ENCODE measurements around the gene RBM48. TPM values are rescaled to one million over a fixed set of nuclear protein-coding genes. Genes with fewer than 3 reads are reported as not detected.

The RBM48 gene
- total and polyA plus RNA-seq, 2 of the 8 experiments (the other 6 are each of a cell fraction or from before 2014, with no cell fraction given) = 4.3 to 8.6 TPM

DNA sequence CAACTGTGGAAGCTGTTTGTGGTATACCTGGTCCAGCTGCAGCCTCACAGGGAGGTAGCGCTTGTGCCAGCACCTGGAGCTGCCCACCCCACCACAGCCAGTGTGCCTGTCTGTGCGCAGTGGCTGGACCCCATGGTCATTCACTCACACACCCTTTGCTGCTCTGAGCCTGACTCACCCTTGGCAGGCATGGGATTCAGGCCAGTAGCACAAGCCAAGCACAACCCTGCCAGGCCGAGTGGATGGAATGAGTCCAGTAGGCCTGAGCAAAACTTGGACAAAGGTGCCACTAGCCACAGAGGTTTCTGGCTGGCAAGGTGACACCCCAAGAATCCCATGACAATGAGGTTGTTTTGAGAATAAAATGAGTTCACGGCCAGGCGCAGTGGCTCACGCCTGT is 19.0 kb downstream of the RBM48 start (continued):
- TF ChIP-seq, protein P1, sequence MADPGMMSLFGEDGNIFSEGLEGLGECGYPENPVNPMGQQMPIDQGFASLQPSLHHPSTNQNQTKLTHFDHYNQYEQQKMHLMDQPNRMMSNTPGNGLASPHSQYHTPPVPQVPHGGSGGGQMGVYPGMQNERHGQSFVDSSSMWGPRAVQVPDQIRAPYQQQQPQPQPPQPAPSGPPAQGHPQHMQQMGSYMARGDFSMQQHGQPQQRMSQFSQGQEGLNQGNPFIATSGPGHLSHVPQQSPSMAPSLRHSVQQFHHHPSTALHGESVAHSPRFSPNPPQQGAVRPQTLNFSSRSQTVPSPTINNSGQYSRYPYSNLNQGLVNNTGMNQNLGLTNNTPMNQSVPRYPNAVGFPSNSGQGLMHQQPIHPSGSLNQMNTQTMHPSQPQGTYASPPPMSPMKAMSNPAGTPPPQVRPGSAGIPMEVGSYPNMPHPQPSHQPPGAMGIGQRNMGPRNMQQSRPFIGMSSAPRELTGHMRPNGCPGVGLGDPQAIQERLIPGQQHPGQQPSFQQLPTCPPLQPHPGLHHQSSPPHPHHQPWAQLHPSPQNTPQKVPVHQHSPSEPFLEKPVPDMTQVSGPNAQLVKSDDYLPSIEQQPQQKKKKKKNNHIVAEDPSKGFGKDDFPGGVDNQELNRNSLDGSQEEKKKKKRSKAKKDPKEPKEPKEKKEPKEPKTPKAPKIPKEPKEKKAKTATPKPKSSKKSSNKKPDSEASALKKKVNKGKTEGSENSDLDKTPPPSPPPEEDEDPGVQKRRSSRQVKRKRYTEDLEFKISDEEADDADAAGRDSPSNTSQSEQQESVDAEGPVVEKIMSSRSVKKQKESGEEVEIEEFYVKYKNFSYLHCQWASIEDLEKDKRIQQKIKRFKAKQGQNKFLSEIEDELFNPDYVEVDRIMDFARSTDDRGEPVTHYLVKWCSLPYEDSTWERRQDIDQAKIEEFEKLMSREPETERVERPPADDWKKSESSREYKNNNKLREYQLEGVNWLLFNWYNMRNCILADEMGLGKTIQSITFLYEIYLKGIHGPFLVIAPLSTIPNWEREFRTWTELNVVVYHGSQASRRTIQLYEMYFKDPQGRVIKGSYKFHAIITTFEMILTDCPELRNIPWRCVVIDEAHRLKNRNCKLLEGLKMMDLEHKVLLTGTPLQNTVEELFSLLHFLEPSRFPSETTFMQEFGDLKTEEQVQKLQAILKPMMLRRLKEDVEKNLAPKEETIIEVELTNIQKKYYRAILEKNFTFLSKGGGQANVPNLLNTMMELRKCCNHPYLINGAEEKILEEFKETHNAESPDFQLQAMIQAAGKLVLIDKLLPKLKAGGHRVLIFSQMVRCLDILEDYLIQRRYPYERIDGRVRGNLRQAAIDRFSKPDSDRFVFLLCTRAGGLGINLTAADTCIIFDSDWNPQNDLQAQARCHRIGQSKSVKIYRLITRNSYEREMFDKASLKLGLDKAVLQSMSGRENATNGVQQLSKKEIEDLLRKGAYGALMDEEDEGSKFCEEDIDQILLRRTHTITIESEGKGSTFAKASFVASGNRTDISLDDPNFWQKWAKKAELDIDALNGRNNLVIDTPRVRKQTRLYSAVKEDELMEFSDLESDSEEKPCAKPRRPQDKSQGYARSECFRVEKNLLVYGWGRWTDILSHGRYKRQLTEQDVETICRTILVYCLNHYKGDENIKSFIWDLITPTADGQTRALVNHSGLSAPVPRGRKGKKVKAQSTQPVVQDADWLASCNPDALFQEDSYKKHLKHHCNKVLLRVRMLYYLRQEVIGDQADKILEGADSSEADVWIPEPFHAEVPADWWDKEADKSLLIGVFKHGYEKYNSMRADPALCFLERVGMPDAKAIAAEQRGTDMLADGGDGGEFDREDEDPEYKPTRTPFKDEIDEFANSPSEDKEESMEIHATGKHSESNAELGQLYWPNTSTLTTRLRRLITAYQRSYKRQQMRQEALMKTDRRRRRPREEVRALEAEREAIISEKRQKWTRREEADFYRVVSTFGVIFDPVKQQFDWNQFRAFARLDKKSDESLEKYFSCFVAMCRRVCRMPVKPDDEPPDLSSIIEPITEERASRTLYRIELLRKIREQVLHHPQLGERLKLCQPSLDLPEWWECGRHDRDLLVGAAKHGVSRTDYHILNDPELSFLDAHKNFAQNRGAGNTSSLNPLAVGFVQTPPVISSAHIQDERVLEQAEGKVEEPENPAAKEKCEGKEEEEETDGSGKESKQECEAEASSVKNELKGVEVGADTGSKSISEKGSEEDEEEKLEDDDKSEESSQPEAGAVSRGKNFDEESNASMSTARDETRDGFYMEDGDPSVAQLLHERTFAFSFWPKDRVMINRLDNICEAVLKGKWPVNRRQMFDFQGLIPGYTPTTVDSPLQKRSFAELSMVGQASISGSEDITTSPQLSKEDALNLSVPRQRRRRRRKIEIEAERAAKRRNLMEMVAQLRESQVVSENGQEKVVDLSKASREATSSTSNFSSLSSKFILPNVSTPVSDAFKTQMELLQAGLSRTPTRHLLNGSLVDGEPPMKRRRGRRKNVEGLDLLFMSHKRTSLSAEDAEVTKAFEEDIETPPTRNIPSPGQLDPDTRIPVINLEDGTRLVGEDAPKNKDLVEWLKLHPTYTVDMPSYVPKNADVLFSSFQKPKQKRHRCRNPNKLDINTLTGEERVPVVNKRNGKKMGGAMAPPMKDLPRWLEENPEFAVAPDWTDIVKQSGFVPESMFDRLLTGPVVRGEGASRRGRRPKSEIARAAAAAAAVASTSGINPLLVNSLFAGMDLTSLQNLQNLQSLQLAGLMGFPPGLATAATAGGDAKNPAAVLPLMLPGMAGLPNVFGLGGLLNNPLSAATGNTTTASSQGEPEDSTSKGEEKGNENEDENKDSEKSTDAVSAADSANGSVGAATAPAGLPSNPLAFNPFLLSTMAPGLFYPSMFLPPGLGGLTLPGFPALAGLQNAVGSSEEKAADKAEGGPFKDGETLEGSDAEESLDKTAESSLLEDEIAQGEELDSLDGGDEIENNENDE (IDR thresholded peaks at IDR 0.05; ENCODE audit: insufficient replicate concordance, low read length) = no peak
- TF ChIP-seq TBP (IDR thresholded peaks at IDR 0.05; ENCODE audit: low read depth, low read length) (no peak), BCL11A (IDR thresholded peaks at IDR 0.05; ENCODE audit: low read depth in 2 of 2, low read length in 2 of 2) (no peak), EZH2 (IDR thresholded peaks at IDR 0.05; ENCODE audit: low read depth, low read length, severe bottlenecking) (no peak), RBBP5 (IDR thresholded peaks at IDR 0.05; ENCODE audit: borderline replicate concordance, low read depth, low read length) (no peak), SP2 (IDR thresholded peaks at IDR 0.05; ENCODE audit: low read length) (no peak), CBX8 (IDR thresholded peaks at IDR 0.05; ENCODE audit: borderline replicate concordance, low read depth, low read length) (no peak), RNF2 (IDR thresholded peaks at IDR 0.05; ENCODE audit: borderline replicate concordance, low read depth, low read length, missing control alignments, poor library complexity, severe bottlenecking) (no peak)

All from H1 (cell line).